NCI-H345 treated with DMSO at 0.1 percent for 48 hours (cell line): ENCODE data around the gene ERBB4.
"Not testable (repeated sequence)": the region's sequence is repeated elsewhere in the genome, so short reads cannot be mapped to it uniquely, and the experiment has no call there.

Source experiments
- DNase-seq: peaks from one replicate; lab custom pipeline; 2025; ENCODE audit not compliant: unreplicated experiment; lab: John Stamatoyannopoulos, UW

The ERBB4 gene

GRCh38 chr2:211745295-211746097 is 793.1 kb downstream of the ERBB4 start:
- DNase-seq, result peak; percentile 82

GRCh38 chr2:211744379-211744778 is 794.2 kb downstream of the ERBB4 start:
- no peak for DNase-seq

GRCh38 chr2:211741966-211742365 is 796.6 kb downstream of the ERBB4 start:
- DNase-seq, result no peak

- DNase-seq, result no peak
Observed at GRCh38 chr2:211737282-211737681, 801.3 kb downstream of the ERBB4 start.

GRCh38 chr2:211730215-211730614 is 808.4 kb downstream of the ERBB4 start:
- no peak for DNase-seq

GRCh38 chr2:211729433-211729832 is 809.2 kb downstream of the ERBB4 start:
- no peak for DNase-seq

- DNase-seq, result no peak
Observed at GRCh38 chr2:211724933-211725332, 813.7 kb downstream of the ERBB4 start.

- no peak for DNase-seq
Observed at GRCh38 chr2:211723398-211723797, 815.2 kb downstream of the ERBB4 start.

GRCh38 chr2:211722928-211723327 is 815.7 kb downstream of the ERBB4 start:
- DNase-seq, result no peak

- not testable (repeated sequence) for DNase-seq
Observed at GRCh38 chr2:211721874-211722273, 816.7 kb downstream of the ERBB4 start.

GRCh38 chr2:211709389-211709788 is 829.2 kb downstream of the ERBB4 start:
- DNase-seq, result no peak

GRCh38 chr2:211692689-211693088 is 845.9 kb downstream of the ERBB4 start:
- no peak for DNase-seq

- no peak for DNase-seq
Observed at GRCh38 chr2:211690736-211691135, 847.9 kb downstream of the ERBB4 start.

- no peak for DNase-seq
Observed at GRCh38 chr2:211688196-211688595, 850.4 kb downstream of the ERBB4 start.

GRCh38 chr2:211674715-211675114 is 863.9 kb downstream of the ERBB4 start:
- DNase-seq, result no peak

- DNase-seq, result no peak
Observed at GRCh38 chr2:211673133-211673905, 865.3 kb downstream of the ERBB4 start.

- DNase-seq, result no peak
Observed at GRCh38 chr2:211671977-211672376, 866.6 kb downstream of the ERBB4 start.

- DNase-seq, result no peak
Observed at GRCh38 chr2:211665299-211665698, 873.3 kb downstream of the ERBB4 start.

- DNase-seq, result no peak
Observed at GRCh38 chr2:211664321-211664720, 874.3 kb downstream of the ERBB4 start.

GRCh38 chr2:211654211-211654780 is 884.3 kb downstream of the ERBB4 start:
- DNase-seq, result no peak

GRCh38 chr2:211652327-211652726 is 886.3 kb downstream of the ERBB4 start:
- no peak for DNase-seq

GRCh38 chr2:211649331-211649730 is 889.3 kb downstream of the ERBB4 start:
- DNase-seq, result no peak
